COLO668 (cell line): ENCODE data around the gene CYP26C1.
"Not testable (repeated sequence)": the region's sequence is repeated elsewhere in the genome, so short reads cannot be mapped to it uniquely, and the experiment has no call there.

Source experiments
- DNase-seq: peaks from one replicate; lab custom pipeline; 2025; ENCODE audit not compliant: unreplicated experiment; lab: John Stamatoyannopoulos, UW

CYP26C1 gene

DNA sequence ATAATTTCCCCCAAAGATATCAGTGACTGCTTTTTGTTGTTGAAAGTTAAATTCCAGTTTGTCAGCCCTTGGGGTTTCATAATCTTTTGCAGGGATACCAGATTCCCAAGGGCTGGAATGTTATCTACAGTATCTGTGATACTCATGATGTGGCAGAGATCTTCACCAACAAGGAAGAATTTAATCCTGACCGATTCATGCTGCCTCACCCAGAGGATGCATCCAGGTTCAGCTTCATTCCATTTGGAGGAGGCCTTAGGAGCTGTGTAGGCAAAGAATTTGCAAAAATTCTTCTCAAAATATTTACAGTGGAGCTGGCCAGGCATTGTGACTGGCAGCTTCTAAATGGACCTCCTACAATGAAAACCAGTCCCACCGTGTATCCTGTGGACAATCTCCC is 16.3 kb downstream of the CYP26C1 start:
- DNase-seq: no peak

- DNase-seq: no peak
These were observed 17.3 kb downstream of the CYP26C1 start for GRCh38 chr10:93077860-93078337.

DNA sequence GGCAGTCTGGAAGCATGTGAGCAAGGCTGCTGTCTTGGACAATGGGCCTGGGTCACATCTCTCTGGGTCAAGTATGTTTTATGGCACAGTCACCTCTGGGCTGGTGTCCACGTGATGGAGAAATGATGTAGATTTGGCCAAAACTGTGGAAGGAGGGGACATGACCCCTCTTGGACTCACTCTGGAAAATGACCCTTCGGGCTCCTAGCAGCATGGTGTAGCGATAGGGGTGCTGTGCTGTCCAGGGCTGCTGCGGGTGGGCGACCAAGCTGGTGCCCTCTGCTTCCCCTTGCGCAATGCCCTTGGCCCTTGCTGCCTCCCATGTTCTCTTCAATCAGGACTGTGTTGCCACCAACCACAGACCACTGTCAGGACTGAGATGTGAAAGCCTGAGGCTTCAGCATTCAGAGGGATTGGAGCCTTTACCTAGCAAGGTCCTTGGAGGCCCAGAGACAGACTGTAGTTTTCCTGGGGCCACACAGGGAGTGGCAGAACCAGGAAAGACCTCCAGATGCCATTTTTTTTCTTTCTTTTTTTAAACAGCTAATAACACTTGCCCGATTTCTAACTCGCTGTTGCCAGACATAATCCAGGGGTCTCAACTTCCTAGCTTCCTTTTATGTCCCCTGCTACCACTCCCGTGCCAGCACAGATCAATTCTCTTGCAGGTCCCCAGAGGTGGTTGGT is 19.2 kb downstream of the CYP26C1 start:
- no peak for DNase-seq

DNA sequence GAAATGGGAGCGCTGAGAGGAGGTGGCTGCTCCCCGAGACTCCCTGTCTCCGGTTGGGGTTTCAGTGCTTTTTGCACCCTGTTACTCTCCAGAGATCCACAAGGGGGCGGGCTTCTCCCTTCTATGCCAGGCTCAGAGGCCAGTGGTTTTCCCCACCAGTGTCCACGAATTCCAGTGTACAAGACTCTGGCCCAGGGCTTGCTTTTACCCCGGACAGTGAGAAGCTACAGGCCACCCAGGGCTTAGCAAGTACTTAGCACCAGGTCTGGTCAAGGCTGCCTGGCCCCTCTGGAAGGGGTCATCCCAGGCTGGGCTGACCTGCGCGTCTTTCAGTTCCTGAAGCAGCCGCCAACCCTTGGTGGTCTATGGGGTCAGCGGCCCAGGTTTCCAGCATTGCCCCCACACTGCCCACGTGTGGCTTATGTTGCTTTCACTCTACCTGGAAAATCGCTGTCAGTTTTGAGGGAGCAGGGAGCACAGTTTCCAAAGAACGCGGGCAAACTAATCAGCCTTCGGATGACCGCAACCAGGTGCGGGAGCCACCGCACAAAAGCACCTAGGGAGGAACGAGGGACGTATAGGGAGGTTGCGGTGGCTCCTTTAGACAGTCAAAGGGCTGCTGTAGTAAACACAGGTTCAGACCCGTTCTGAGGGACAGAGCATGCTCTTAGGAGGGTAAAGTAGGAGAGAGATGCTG is 19.9 kb downstream of the CYP26C1 start:
- DNase-seq: peak; percentile 27

GRCh38 chr10:93081318-93081717 is 20.7 kb downstream of the CYP26C1 start:
- no peak for DNase-seq

DNA sequence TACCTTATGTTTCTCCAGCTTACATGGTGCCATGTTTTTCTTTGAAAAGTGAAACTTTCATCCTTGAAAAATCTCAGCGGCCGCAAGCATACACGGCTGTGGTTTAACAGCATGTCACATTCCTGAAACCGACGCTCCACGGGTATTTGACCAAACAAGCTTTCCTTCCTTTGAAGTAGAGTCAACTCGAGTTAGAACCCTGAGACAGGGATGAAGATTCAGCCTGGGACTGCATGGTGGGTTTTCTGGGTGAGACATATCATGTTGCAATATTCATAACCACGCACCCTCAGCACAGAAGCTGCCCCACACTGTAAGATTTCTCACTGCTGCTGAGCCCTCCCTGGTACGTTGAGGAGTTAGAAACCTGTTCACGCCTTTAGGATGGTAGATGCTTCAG is 21.2 kb downstream of the CYP26C1 start:
- no peak for DNase-seq

GRCh38 chr10:93083743-93084539 is 23.3 kb downstream of the CYP26C1 start:
- no peak for DNase-seq

DNA sequence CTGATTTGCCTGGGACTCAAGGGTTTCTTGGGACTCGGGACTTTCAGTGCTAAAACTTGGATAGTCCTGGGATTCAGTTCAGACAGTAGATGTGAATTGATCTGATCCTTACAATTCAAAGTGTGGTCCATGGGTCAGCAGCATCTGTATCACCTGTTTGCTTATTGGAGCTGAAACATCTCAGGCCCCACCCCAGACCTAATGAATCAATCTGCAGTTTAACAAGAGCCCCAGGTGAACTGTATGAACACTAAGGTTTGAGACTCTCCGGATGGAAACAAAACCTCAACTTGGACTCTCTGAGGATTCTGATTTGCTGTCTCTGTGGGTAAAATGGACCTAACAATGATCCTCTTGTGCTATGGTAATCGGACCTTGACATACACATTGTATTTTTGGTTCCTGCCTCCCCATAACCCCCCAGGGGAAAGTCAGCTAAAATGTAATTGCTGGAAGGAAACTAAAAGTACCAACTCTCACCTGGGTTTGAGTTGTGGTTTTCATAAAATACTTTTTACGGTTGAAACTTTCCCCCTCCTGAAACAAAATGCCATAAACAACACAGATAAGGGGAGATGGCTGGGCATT is 24.8 kb downstream of the CYP26C1 start:
- no peak for DNase-seq

- DNase-seq: no peak
These were observed 25.7 kb downstream of the CYP26C1 start for GRCh38 chr10:93086289-93086688.

DNA sequence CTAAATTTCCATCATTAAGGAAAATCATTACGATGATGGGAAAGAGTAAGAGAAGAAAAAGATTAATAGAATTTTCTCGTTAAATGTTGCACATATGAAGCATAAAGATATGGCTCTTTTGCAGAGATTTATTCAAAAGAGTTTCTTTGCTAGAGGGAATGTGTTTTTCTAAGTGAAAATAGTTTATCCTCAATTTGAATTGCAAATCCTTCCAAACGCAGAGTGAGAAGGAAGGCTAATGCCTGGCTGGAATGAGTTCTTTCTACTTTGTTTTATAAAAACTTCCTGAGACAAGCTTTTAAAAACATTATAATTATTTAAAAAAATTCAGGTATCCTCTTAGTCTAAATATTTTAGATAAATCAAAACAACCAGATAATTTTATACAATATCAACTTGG is 27.2 kb downstream of the CYP26C1 start:
- DNase-seq: no peak

- no peak for DNase-seq
These were observed 27.9 kb downstream of the CYP26C1 start for GRCh38 chr10:93088466-93088865.

GRCh38 chr10:93090619-93091018 is 30.0 kb downstream of the CYP26C1 start:
- no peak for DNase-seq

- no peak for DNase-seq
These were observed 31.4 kb downstream of the CYP26C1 start for GRCh38 chr10:93091960-93092359.

GRCh38 chr10:93095225-93095624 is 34.6 kb downstream of the CYP26C1 start:
- no peak for DNase-seq

GRCh38 chr10:93096901-93097300 is 36.3 kb downstream of the CYP26C1 start:
- DNase-seq: no peak

- DNase-seq: no peak
These were observed 36.8 kb downstream of the CYP26C1 start for GRCh38 chr10:93097386-93097785.

DNA sequence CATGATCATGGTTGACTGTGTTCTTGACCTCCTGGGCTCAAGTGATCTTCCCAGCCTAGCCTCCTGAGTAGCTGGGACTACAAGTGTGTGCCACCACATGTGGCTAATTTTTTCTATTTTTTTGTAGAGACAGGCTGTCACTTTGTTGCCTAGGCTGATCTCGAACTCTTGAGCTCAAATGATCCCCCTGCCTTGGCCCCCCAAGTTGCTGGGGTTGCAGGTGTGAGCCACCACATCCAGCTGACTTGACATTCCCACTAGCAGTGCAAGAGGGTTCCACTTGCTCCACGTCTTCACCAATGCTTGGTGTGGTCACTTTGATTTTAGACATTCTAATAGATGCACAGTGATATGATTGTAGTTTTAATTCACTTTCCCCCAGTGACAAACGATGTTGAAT is 38.2 kb downstream of the CYP26C1 start:
- no peak for DNase-seq

DNA sequence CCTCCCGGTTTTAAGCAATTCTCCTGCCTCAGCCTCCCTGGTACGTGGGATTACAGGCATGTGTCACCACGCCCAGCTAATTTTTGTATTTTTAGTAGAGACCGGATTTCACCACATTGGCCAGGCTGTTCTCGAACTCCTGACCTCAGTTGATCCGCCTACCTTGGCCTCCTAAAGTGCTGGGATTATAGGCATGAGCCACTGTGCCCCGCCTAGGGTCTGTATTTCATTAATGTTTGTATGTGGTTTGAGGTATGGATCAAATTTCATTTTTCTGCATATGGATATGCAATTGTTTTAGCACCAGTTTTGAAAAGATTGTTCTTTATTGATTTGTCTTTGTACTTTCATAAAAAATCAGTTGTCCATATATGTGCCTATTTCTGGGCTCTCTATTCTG is 39.1 kb downstream of the CYP26C1 start:
- no peak for DNase-seq

DNA sequence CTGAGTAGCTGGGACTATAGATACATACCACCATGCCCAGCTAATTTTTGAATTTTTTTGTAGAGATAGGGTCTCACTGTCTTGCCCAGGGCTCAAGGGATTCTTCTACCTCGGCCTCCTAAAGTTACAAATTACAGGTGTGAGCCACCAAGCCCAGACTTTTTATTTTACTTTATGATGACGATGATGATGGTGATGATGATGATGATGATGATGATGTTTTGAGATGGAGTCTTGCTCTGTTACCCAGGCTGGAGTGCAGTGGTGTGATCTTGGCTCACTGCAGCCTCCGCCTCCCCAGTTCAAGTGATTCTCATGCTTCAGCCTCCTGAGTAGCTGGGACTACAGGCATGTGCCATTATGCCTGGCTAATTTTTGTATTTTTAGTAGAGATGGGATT is 40.5 kb downstream of the CYP26C1 start:
- DNase-seq: not testable (repeated sequence)

GRCh38 chr10:93103953-93104352 is 43.4 kb downstream of the CYP26C1 start:
- DNase-seq: no peak

DNA sequence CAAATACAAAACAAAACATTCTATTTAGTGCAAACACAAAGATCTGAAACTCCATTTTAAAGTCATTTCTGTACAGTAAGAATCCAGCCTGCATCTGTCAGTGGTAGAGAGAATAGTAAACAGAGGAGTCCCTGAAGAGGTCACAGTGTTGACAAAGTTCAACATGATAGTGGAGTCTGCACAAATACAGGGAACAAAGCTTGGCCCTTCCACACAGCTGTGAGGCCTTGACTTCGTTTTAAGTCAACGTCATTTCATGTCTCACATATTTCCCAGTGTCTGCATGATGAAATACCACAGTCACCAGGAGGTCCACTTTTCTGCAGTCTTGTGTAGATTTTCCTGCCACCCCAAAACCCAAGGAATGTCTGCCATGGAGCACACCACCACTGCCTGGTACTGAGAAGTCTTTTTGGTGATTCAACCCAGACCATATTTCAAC is 46.1 kb downstream of the CYP26C1 start:
- peak; percentile 33 for DNase-seq
